ENCODE data around the gene CDH16. TPM values are rescaled to one million over a fixed set of nuclear protein-coding genes. Genes with fewer than 3 reads are reported as not detected.
"Not testable (repeated sequence)": the region's sequence is repeated elsewhere in the genome, so short reads cannot be mapped to it uniquely, and the experiment has no call there.

Gene CDH16
- total RNA-seq, 1 experiment from 2014 or later = not detected

DNA sequence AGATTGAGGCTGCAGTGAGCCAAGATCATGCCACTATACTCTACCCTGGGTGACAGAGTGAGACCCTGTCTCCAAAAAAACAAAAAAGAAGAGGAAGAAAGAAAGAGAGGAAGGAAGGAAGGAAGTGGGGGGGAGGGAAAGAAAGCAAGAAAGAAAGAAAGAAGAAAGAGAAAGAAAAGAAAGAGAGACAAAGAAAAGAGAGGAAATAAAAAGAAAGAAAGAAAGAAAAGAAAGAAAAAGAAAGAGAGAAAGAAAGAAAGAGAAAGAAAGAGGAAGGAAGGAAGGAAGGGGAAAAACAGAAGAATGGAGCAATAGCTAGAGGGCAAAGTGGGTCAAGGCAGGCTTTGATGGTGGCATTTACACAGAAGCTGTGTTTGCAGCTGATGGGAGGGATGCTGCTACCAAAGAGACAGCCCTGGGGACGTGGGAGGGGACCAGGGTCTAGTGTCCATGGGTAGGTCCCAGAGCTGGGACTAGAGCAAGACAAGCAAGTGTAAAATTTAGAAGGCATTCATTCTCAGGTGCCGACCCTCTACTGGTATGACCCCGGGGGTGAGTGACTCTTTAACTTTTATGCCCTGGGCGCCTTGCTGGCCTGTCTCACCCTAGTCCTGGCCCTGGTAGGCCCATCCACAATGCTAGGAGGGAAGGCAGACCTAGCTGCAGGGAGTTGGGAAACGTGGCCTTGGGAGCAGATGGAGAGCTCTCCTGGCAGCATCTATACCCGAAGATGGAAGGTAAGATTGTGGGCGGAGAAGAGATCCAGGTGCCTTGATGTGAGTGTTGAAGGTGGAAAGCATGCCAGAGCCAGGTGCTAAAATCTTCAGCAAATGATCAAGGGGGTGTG lies 40.4 kb upstream of the CDH16 start:
- ChIA-PET POLR2A (interaction anchor here (0.7 kb wide), 1 partner anchor 923 kb away, joined by 3 read pairs; no protein-coding TSS in a partner anchor), CTCF (interaction anchor here (0.5 to 6.2 kb wide), 15 partner anchors 11 to 614 kb away, joined by 3 to 30 read pairs (median 4); no protein-coding TSS in a partner anchor)
- Mint-ChIP-seq H3K36me3 (ENCODE audit: insufficient read depth, unreplicated experiment) (no peaks in the 10 kb centered on the region), H3K4me3 (ENCODE audit: unreplicated experiment) (no peak overlapping the region), H3K9me3 (ENCODE audit: unreplicated experiment) (no peaks in the 10 kb centered on the region), H3K4me1 (ENCODE audit: insufficient read depth, unreplicated experiment) (peaks cover 6% of the 10 kb centered on the region), H3K27me3 (ENCODE audit: insufficient read depth, unreplicated experiment) (no peaks in the 10 kb centered on the region), H3K27ac (ENCODE audit: low read depth, unreplicated experiment) (no peak overlapping the region)
- DNase-seq (ENCODE audit: unreplicated experiment) = no peak
- intact Hi-C loops (cut with micrococcal nuclease) = loop anchor here (10.0 kb wide), 1 partner anchor 56 kb away; no protein-coding TSS in a partner anchor
- TF ChIP-seq, protein P1, sequence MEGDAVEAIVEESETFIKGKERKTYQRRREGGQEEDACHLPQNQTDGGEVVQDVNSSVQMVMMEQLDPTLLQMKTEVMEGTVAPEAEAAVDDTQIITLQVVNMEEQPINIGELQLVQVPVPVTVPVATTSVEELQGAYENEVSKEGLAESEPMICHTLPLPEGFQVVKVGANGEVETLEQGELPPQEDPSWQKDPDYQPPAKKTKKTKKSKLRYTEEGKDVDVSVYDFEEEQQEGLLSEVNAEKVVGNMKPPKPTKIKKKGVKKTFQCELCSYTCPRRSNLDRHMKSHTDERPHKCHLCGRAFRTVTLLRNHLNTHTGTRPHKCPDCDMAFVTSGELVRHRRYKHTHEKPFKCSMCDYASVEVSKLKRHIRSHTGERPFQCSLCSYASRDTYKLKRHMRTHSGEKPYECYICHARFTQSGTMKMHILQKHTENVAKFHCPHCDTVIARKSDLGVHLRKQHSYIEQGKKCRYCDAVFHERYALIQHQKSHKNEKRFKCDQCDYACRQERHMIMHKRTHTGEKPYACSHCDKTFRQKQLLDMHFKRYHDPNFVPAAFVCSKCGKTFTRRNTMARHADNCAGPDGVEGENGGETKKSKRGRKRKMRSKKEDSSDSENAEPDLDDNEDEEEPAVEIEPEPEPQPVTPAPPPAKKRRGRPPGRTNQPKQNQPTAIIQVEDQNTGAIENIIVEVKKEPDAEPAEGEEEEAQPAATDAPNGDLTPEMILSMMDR (IDR thresholded peaks at IDR 0.05; ENCODE audit: unreplicated experiment) = no peak
- BruUV-seq (replicated peaks) = no TSS peak

DNA sequence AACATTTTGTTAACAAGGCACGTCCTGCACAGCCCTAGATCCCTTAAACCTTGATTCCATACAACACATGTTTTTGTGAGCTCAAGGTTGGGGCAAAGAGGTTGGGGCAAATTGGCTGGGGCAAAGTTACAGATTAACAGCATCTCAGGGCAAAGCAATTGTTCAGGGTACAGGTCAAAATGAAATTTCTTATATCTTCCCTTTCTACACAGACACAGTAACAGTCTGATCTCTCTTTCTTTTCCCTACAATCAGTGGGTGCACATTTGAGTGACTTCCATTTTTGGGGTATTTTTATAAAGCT lies 37.4 kb upstream of the CDH16 start:
- CTCF ChIA-PET = interaction anchor here (0.7 to 6.2 kb wide), 6 partner anchors 10 to 229 kb away, joined by 3 to 30 read pairs (median 4); no protein-coding TSS in a partner anchor
- H3K9me3 Mint-ChIP-seq (ENCODE audit: unreplicated experiment); DNase-seq (ENCODE audit: unreplicated experiment); H3K27me3 Mint-ChIP-seq (ENCODE audit: insufficient read depth, unreplicated experiment); H3K4me3 Mint-ChIP-seq (ENCODE audit: unreplicated experiment); POLR2A ChIA-PET; H3K27ac Mint-ChIP-seq (ENCODE audit: low read depth, unreplicated experiment); H3K36me3 Mint-ChIP-seq (ENCODE audit: insufficient read depth, unreplicated experiment); BruUV-seq (replicated peaks): not testable (repeated sequence)
- peaks cover 17% of the 10 kb centered on the region for H3K4me1 Mint-ChIP-seq (ENCODE audit: insufficient read depth, unreplicated experiment)
- intact Hi-C loops (cut with micrococcal nuclease) = loop anchor here (10.0 kb wide), 1 partner anchor 59 kb away; no protein-coding TSS in a partner anchor

DNA sequence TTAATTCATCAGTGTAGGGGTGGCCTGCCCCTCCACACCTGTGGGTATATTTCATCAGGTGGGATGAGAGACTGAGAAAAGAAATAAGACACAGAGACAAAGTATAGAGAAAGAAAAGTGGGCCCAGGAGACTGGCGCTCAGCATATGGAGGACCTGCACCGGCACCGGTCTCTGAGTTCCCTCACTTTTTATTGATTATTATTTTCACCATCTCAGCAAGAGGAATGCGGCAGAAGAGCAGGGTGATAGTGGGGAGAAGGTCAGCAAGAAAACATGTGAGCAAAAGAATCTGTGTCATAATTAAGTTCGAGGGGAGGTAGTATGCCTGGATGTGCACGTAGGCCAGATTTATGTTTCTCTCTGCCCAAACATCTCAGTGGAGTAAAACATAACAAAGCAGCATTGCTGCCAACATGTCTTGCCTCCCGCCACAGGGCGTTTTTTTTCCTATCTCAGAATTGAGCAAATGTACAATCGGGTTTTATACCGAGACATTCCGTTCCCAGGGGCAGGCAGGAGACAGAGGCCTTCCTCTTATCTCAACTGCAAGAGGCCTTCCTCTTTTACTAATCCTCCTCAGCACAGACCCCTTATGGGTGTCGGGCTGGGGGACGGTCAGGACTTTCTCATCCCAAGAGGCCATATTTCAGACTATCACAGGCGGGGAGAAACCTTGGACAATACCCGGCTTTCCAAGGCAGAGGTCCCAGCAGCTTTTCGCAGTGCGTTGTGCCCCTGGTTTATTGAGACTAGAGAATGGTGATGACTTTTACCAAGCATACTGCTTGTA lies 36.9 kb upstream of the CDH16 start:
- DNase-seq (ENCODE audit: unreplicated experiment); H3K4me3 Mint-ChIP-seq (ENCODE audit: unreplicated experiment); H3K36me3 Mint-ChIP-seq (ENCODE audit: insufficient read depth, unreplicated experiment); H3K27ac Mint-ChIP-seq (ENCODE audit: low read depth, unreplicated experiment); H3K27me3 Mint-ChIP-seq (ENCODE audit: insufficient read depth, unreplicated experiment); POLR2A ChIA-PET; H3K9me3 Mint-ChIP-seq (ENCODE audit: unreplicated experiment); BruUV-seq (replicated peaks): not testable (repeated sequence)
- peaks cover 17% of the 10 kb centered on the region for H3K4me1 Mint-ChIP-seq (ENCODE audit: insufficient read depth, unreplicated experiment)
- CTCF ChIA-PET = interaction anchor here (0.7 to 6.2 kb wide), 5 partner anchors 11 to 229 kb away, joined by 3 to 30 read pairs (median 4); no protein-coding TSS in a partner anchor
- intact Hi-C loops (cut with micrococcal nuclease) = loop anchor here (2.0 to 10.0 kb wide), 2 partner anchors 59 to 61 kb away; no protein-coding TSS in a partner anchor

DNA sequence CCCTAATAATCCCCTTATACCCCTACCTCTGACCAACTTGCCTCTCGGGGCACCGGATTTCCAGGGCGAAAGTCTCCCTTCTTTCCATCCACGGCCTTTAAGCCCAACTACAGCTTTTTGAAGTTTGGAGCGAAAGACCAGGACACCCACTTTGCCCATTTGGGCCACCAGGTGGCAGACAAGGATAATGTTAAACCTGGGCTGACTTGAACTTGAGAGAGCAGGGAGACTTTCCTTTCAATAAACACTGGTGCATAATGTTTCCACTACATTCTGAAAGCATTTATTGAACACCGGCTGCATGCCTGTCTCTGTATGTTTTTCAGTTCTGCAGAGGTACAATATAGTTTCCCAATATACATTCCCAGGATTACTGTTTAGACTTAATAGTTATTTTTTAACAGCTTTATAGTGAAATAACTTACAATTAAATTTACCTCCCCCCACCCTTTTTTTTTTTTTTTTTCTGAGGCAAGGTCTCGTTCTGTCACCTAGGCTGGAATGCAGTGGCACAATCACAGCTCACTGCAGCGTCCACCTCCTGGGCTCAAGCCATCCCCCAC lies 35.5 kb upstream of the CDH16 start:
- no TSS peak for BruUV-seq (replicated peaks)
- H3K36me3 Mint-ChIP-seq (ENCODE audit: insufficient read depth, unreplicated experiment) = no peaks in the 10 kb centered on the region
- TF ChIP-seq, protein P1 (IDR thresholded peaks at IDR 0.05; ENCODE audit: unreplicated experiment) = peak; percentile 67
- H3K27ac Mint-ChIP-seq (ENCODE audit: low read depth, unreplicated experiment) = peak overlapping the region; percentile 70
- POLR2A ChIA-PET = interaction anchor here (0.6 to 3.1 kb wide), 8 partner anchors 42 to 253 kb away, joined by 3 to 10 read pairs (median 4); partner anchors contain the start of genes FBXL8 and TRADD
- no peaks in the 10 kb centered on the region for H3K27me3 Mint-ChIP-seq (ENCODE audit: insufficient read depth, unreplicated experiment)
- peaks cover 17% of the 10 kb centered on the region for H3K4me1 Mint-ChIP-seq (ENCODE audit: insufficient read depth, unreplicated experiment)
- intact Hi-C loops (cut with micrococcal nuclease) = loop anchor here (1.0 to 10.0 kb wide), 4 partner anchors 23 to 231 kb away; no protein-coding TSS in a partner anchor
- no peaks in the 10 kb centered on the region for H3K9me3 Mint-ChIP-seq (ENCODE audit: unreplicated experiment)
- CTCF ChIA-PET = interaction anchor here (0.5 to 3.5 kb wide), 24 partner anchors 8 to 560 kb away, joined by 3 to 37 read pairs (median 4); no protein-coding TSS in a partner anchor
- peak overlapping the region; percentile 51 for H3K4me3 Mint-ChIP-seq (ENCODE audit: unreplicated experiment)
- DNase-seq (ENCODE audit: unreplicated experiment) = peak; percentile 88

Measured in MCF 10A (cell line).